Smooth muscle cell of the brain vasculature (primary cell): Measurements from ENCODE around the gene FBXL5.

ENCODE experiments used
- DNase-seq: peaks from one replicate; pipeline ENCODE4 v3.0.0-alpha.2; 2012; ENCODE audit warnings: low read depth, low spot score

The FBXL5 gene

GRCh38 chr4:15562114-15562513, 93.0 kb downstream of the FBXL5 start:
- no peak for DNase-seq

GRCh38 chr4:15558561-15558960, 96.6 kb downstream of the FBXL5 start:
- DNase-seq = no peak

GRCh38 chr4:15557786-15558550, 97.2 kb downstream of the FBXL5 start:
- no peak for DNase-seq

DNA sequence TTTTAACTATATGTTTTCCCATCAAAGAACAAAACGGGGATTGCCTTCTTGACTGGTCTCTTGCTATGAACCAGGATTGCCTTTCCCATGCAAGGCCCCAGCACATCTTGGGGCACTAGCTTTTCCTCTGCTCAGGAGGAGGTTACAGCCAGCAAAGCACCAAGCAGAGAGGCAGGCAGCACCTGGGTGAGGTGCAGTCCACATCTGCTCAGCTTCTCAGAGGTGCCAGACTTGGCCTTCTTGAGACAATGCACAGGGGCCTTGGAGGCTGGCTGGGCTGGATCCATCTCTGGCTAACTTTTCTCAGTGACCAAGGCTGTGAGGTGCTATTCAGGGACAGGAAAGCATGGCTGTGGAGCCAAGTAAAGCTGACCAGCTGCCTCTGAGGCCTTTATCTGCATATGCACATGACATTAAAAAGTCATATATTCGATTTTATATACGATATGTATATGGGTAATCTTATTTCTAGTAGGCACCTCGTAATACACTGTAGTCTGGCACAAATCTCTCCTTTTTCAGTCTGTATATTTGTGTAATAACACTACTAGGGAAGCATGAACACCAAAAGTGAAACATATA, 98.6 kb downstream of the FBXL5 start:
- no peak for DNase-seq
